ENCODE data around the gene RIT1.

The RIT1 gene

GRCh38 chr1:155911156-155912055 lies at the start of gene RIT1:
RIT1 (minus strand) TSS chr1:155911349; CDS start chr1:155910761, 588 bp downstream.
- peak; percentile 86 for DNase-seq

- DNase-seq = no peak
Observed at GRCh38 chr1:155960081-155960745, 49.1 kb upstream of the RIT1 start.

- no peak for DNase-seq
Observed at GRCh38 chr1:155957411-155957915, 46.3 kb upstream of the RIT1 start.

GRCh38 chr1:155954645-155955044 lies 43.5 kb upstream of the RIT1 start:
- DNase-seq = no peak

GRCh38 chr1:155952505-155952890 lies 41.3 kb upstream of the RIT1 start:
- DNase-seq = no peak

GRCh38 chr1:155951753-155952504 lies 40.8 kb upstream of the RIT1 start:
- DNase-seq = no peak

- no peak for DNase-seq
Observed at GRCh38 chr1:155950829-155951228, 39.7 kb upstream of the RIT1 start.

- DNase-seq = no peak
Observed at GRCh38 chr1:155947741-155948140, 36.6 kb upstream of the RIT1 start.

GRCh38 chr1:155947292-155947691 lies 36.1 kb upstream of the RIT1 start:
- no peak for DNase-seq

- DNase-seq = no peak
Observed at GRCh38 chr1:155946633-155947219, 35.6 kb upstream of the RIT1 start.

- no peak for DNase-seq
Observed at GRCh38 chr1:155944444-155944799, 33.3 kb upstream of the RIT1 start.

GRCh38 chr1:155942578-155943141 lies 31.5 kb upstream of the RIT1 start:
- no peak for DNase-seq

GRCh38 chr1:155941845-155942531 lies 30.8 kb upstream of the RIT1 start:
- DNase-seq = no peak

GRCh38 chr1:155940993-155941844 lies 30.1 kb upstream of the RIT1 start, which contains the start of gene RXFP4:
RXFP4 (plus strand) TSS chr1:155941638; CDS start chr1:155941710, 72 bp downstream.
- DNase-seq = no peak

GRCh38 chr1:155940482-155940992 lies 29.4 kb upstream of the RIT1 start:
- no peak for DNase-seq

- DNase-seq = no peak
Observed at GRCh38 chr1:155938220-155938627, 27.1 kb upstream of the RIT1 start.

GRCh38 chr1:155934936-155935590 lies 23.9 kb upstream of the RIT1 start:
- DNase-seq = no peak

GRCh38 chr1:155934097-155934935 lies 23.2 kb upstream of the RIT1 start, which contains the start of gene KHDC4:
KHDC4 (minus strand) TSS chr1:155934413; CDS start chr1:155934373, 40 bp downstream.
- DNase-seq = peak; percentile 93

- DNase-seq = no peak
Observed at GRCh38 chr1:155933591-155934096, 22.5 kb upstream of the RIT1 start.

Measured in activated gamma-delta T cell treated with Interleukin-2 at 50 U/mL for 16 hours (primary cell).